GM12801 (cell line): ENCODE results near the gene FGGY.

Source experiments
- TF ChIP-seq, protein P1 (sequence below): IDR thresholded peaks from one replicate; pipeline ENCODE4 v1.5.1; 2011; ENCODE audit warnings: control low read depth; ENCODE audit not compliant: insufficient read length; ENCODE audit errors: extremely low read depth

The FGGY gene

DNA sequence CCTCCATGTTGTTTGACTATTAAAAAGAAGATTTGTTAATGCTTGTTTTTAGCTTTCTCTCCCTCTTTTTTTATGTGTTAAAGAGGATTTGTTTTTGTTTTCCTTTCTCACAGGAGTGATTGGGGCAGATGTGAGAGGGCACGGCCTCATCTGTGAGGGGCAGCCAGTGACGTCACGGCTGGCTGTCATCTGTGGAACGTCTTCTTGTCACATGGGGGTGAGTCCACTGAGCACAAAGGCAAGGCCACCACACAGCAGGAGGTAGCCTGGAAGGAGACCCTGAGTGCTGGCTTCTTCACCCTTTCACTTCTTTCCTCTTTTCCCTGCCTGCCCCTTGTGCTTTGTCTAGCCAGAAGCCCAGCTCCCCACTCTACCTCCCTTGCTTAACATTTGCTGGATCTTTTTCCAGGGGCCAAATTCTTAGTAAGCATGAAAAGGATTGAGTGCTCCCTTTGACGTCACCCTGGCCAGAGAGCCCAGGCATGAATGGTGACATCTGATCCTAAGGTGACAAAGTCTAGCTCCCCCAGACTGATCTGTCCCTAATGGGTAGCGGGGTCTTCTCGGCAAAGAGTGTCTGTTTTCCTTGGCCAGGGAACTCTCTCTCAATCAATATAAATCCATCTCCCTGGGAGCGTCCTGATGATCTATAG lies 257.2 kb downstream of the FGGY start:
- TF ChIP-seq, protein P1, sequence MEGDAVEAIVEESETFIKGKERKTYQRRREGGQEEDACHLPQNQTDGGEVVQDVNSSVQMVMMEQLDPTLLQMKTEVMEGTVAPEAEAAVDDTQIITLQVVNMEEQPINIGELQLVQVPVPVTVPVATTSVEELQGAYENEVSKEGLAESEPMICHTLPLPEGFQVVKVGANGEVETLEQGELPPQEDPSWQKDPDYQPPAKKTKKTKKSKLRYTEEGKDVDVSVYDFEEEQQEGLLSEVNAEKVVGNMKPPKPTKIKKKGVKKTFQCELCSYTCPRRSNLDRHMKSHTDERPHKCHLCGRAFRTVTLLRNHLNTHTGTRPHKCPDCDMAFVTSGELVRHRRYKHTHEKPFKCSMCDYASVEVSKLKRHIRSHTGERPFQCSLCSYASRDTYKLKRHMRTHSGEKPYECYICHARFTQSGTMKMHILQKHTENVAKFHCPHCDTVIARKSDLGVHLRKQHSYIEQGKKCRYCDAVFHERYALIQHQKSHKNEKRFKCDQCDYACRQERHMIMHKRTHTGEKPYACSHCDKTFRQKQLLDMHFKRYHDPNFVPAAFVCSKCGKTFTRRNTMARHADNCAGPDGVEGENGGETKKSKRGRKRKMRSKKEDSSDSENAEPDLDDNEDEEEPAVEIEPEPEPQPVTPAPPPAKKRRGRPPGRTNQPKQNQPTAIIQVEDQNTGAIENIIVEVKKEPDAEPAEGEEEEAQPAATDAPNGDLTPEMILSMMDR: no peak

GRCh38 chr1:59554752-59555151 lies 257.9 kb downstream of the FGGY start:
- TF ChIP-seq, protein P1: no peak

DNA sequence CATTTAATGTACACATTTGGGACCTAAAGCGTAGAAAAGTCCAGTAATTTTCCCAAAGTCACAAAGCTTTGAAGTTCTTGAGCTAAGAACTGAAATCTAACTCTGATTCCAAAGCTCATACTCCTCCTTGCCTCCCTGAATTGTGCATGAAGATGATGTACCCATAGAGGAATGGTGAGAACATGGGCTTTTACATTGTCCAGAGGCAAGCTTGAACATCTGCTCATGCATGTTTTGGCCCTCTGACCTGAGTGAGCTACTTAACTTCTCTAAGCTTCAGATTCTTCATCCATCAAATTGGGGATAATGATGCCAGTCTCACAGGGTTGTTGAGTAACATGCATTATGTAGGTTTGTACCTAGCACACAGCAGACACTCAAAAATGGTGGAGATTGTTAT lies 259.5 kb downstream of the FGGY start:
- TF ChIP-seq, protein P1: no peak

DNA sequence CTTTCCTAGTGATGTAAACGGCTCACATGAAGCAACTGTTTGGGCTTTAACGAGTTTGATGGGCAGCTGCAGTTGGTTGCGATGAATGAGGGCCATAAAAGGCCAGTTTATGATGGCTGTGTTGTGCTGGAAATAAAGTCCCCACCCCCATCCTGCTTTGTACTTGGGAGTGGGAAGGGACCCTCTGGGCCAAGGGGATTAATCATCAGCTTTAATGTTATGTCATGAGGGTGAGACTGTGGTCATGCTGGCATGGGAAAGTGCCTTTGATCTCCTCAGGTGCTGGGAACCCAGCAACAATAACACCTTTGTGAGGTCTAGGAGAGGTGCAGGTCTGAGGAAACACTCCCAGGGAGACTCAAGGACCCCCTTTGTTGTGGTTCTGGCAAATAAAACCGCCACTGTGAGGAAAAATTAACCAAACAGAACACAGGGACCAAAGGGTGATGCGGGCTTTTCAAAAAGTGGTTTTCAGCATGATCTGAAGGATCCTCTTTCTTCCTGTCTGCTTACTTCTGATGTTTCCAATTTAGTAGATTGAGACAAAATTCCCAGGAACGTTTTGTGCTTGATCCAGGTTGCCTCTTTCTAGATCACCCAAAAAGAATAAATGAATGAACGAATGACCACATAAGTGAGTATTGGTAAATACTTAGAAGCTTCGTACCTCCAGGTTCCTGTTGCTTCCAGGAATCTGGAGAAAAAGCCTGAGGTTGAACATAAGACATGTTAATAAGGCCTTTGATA lies 260.1 kb downstream of the FGGY start:
- TF ChIP-seq, protein P1: no peak

- TF ChIP-seq, protein P1: no peak
These were observed 260.6 kb downstream of the FGGY start for GRCh38 chr1:59557549-59557885.

DNA sequence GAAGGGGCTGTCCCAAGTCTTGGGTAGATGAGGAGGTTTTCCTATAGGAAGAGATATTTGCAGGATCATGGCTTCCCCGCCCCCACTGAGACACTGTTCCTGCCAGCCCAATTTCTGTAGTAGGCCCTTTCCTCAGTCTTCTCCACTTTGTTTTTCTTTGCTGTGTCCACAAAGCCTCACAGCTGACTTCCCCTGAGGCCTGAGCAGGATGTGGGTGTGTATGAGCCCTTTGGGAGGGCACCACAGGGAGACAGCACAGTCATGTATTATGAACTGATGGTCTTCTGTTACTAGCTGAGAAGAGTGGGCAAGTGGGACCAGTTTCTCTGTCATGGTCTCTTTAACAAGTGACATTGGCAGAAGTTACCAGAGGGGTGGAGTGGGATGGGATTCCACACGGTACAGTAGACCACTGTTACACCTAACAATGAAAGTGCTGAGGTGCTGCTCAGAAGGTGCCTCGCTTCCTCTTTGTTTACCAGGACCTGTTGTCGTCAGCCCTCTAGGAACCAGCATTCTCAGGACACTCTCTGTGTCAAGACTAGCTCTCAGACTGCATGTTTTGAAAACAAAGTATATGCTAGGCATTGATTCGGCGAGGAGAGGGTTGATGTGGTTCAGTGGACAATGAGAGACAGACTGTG lies 264.0 kb downstream of the FGGY start:
- TF ChIP-seq, protein P1: no peak

GRCh38 chr1:59561796-59562195 lies 264.9 kb downstream of the FGGY start:
- TF ChIP-seq, protein P1: no peak
